MM.1S (cell line): ENCODE results near the gene UGT1A4.

ENCODE experiments used
- EZH2 ChIP-seq: fragments of 300-600 bp; sonication (generic); optimal IDR thresholded peaks from 2 replicates; pipeline ENCODE3; 2017; ENCODE audit warnings: low read depth, mild to moderate bottlenecking, antibody characterized with exemption, low read length, mixed read lengths
- EZH2phosphoT487 ChIP-seq: fragments of 300-600 bp; sonication (generic); IDR thresholded peaks from 2 replicates; pipeline ENCODE4 v1.6.1; 2018; ENCODE audit warnings: antibody characterized with exemption, low read length
- TF ChIP-seq, protein P1 (sequence below): fragments of 300-600 bp; sonication (generic); IDR thresholded peaks from 2 replicates; pipeline ENCODE4 v1.5.1; 2016; ENCODE audit warnings: antibody characterized with exemption, low read length, mixed read lengths

DNA sequence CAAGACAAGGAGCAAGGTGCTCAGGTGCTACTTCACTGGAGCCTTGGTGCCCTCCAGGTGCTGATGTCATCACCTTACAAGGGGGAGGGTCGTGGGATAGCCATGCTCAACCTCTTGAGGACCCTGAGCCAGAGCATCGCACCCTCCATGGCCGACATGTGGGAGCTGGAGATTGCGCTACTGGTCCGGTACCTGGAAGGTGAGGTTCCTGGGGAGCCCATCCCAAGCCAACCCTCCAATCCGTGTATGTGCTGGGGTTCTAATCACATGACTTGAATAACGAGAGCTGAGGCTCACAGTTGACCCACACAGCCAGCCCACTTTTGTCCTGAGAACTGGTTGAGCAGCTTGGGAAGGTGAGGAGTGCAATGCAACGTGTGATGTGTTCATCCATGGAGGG, 85.5 kb downstream of the UGT1A4 start:
- TF ChIP-seq EZH2phosphoT487 (no peak), EZH2 (no peak)
- TF ChIP-seq, protein P1, sequence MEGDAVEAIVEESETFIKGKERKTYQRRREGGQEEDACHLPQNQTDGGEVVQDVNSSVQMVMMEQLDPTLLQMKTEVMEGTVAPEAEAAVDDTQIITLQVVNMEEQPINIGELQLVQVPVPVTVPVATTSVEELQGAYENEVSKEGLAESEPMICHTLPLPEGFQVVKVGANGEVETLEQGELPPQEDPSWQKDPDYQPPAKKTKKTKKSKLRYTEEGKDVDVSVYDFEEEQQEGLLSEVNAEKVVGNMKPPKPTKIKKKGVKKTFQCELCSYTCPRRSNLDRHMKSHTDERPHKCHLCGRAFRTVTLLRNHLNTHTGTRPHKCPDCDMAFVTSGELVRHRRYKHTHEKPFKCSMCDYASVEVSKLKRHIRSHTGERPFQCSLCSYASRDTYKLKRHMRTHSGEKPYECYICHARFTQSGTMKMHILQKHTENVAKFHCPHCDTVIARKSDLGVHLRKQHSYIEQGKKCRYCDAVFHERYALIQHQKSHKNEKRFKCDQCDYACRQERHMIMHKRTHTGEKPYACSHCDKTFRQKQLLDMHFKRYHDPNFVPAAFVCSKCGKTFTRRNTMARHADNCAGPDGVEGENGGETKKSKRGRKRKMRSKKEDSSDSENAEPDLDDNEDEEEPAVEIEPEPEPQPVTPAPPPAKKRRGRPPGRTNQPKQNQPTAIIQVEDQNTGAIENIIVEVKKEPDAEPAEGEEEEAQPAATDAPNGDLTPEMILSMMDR: no peak
